Hepatocyte (in vitro differentiated cells): ENCODE measurements around the gene IP6K1. TPM values are rescaled to one million over a fixed set of nuclear protein-coding genes. Genes with fewer than 3 reads are reported as not detected.

Experiments used
- DNase-seq: peaks from one replicate; pipeline ENCODE4 v3.0.0-alpha.2; 2016; ENCODE audit warnings: low spot score
- H2AFZ ChIP-seq: fragments of 200-600 bp; sonication (generic); 2 replicates; pipeline ENCODE4 v1.6.0; 2016; ENCODE audit warnings: antibody characterized with exemption, mild to moderate bottlenecking
- H3K27ac ChIP-seq: fragments of 200-600 bp; sonication (generic); 2 replicates; pipeline ENCODE4 v1.5.1; 2016; ENCODE audit warnings: mild to moderate bottlenecking
- H3K27me3 ChIP-seq: fragments of 200-600 bp; sonication (generic); 2 replicates; pipeline ENCODE4 v1.6.1; 2016
- H3K36me3 ChIP-seq: fragments of 200-600 bp; sonication (generic); replicated peaks from 2 replicates; pipeline ENCODE4 v1.5.1; 2016; ENCODE audit warnings: low read depth; ENCODE audit not compliant: insufficient read depth
- H3K4me1 ChIP-seq: fragments of 200-600 bp; sonication (generic); 2 replicates; pipeline ENCODE4 v1.5.1; 2016; ENCODE audit warnings: mild to moderate bottlenecking, moderate library complexity; ENCODE audit not compliant: insufficient read depth
- H3K4me2 ChIP-seq: fragments of 200-600 bp; sonication (generic); 2 replicates; pipeline ENCODE4 v1.6.0; 2016
- H3K4me3 ChIP-seq: fragments of 200-600 bp; sonication (generic); 2 replicates; pipeline ENCODE4 v1.5.1; 2016; ENCODE audit warnings: mild to moderate bottlenecking
- H3K79me2 ChIP-seq: fragments of 200-600 bp; sonication (generic); 2 replicates; pipeline ENCODE4 v1.6.0; 2017; ENCODE audit warnings: mild to moderate bottlenecking
- H3K9me2 ChIP-seq: fragments of 200-600 bp; sonication (generic); replicated peaks from 2 replicates; pipeline ENCODE4 v1.6.0; 2017; ENCODE audit warnings: mild to moderate bottlenecking; ENCODE audit not compliant: insufficient read depth
- H3K9me3 ChIP-seq: fragments of 200-600 bp; sonication (generic); 2 replicates; pipeline ENCODE4 v1.5.1; 2016; ENCODE audit warnings: low read depth, mild to moderate bottlenecking
- H4K20me1 ChIP-seq: fragments of 200-600 bp; sonication (generic); 2 replicates; pipeline ENCODE4 v1.6.0; 2016; ENCODE audit warnings: mild to moderate bottlenecking; ENCODE audit not compliant: insufficient read depth, poor library complexity, severe bottlenecking
- CTCF ChIP-seq: fragments of 200-600 bp; sonication (generic); IDR thresholded peaks from 2 replicates; pipeline ENCODE4 v1.5.1; 2016; ENCODE audit warnings: antibody characterized with exemption, mild to moderate bottlenecking; ENCODE audit not compliant: poor library complexity
- EZH2 ChIP-seq: fragments of 200-600 bp; sonication (generic); IDR thresholded peaks from 2 replicates; pipeline ENCODE4 v1.6.1; 2016; ENCODE audit warnings: antibody characterized with exemption, mild to moderate bottlenecking, borderline replicate concordance
- EZH2phosphoT487 ChIP-seq: fragments of 200-600 bp; sonication (generic); IDR thresholded peaks from one replicate; pipeline ENCODE4 v1.6.1; 2018; ENCODE audit warnings: antibody characterized with exemption, mild to moderate bottlenecking, low read depth, moderate library complexity; ENCODE audit not compliant: unreplicated experiment, severe bottlenecking
- WGBS: methylation state at CpG from one replicate; pipeline ENCODE4 v1.1.6; 2016; ENCODE audit warnings: low lambda C conversion rate; ENCODE audit errors: missing lambda C conversion rate; 5-methylcytosine and 5-hydroxymethylcytosine counted together
- polyA plus RNA-seq: library from polyadenylated mRNA; unstranded; fragments of >200 nt; fragmentation: Nextera tagmentation; extraction: Ambion mirVana; gene quantifications from 2 replicates; pipeline ENCODE4 v1.2.1, GENCODE V29; 2016
- total RNA-seq: library from RNA; depleted of rRNA; stranded (reverse); fragments of >200 nt; gene quantifications from 2 replicates; pipeline ENCODE4 v1.2.3, GENCODE V29; 2014

The IP6K1 gene
- total and polyA plus RNA-seq, 2 experiments from 2014 or later: 21.6 to 32.6 TPM

GRCh38 chr3:49788056-49788455, 1.7 kb upstream of the IP6K1 start:
- Histone ChIP-seq H3K9me2 (no peaks in the 10 kb centered on the region), H3K4me3 (no peak overlapping the region), H3K36me3 (no peaks in the 10 kb centered on the region), H3K27ac (no peak overlapping the region), H4K20me1 (no peaks in the 10 kb centered on the region), H3K4me1 (peaks cover 8% of the 10 kb centered on the region), H3K27me3 (no peaks in the 10 kb centered on the region), H3K9me3 (no peaks in the 10 kb centered on the region), H2AFZ (no peak overlapping the region), H3K79me2 (peaks cover 31% of the 10 kb centered on the region), H3K4me2 (no peak overlapping the region)
- 95% methylated on average over 2 of the region's 2 CpGs for WGBS
- no peak for TF ChIP-seq EZH2phosphoT487
- no peak for TF ChIP-seq EZH2
- TF ChIP-seq CTCF: no peak
- no peak for DNase-seq

- H3K4me2 ChIP-seq: no peak overlapping the region
- H2AFZ ChIP-seq: no peak overlapping the region
- no peaks in the 10 kb centered on the region for H3K9me2 ChIP-seq
- H4K20me1 ChIP-seq: no peaks in the 10 kb centered on the region
- no peak overlapping the region for H3K27ac ChIP-seq
- peaks cover 37% of the 10 kb centered on the region for H3K79me2 ChIP-seq
- H3K27me3 ChIP-seq: no peaks in the 10 kb centered on the region
- peaks cover 8% of the 10 kb centered on the region for H3K4me1 ChIP-seq
- H3K4me3 ChIP-seq: no peak overlapping the region
- TF ChIP-seq EZH2phosphoT487 (no peak), EZH2 (no peak), CTCF (no peak)
- no peaks in the 10 kb centered on the region for H3K36me3 ChIP-seq
- no peaks in the 10 kb centered on the region for H3K9me3 ChIP-seq
- 96% methylated on average over 5 of the region's 5 CpGs for WGBS
- DNase-seq: no peak
Measured at GRCh38 chr3:49787536-49787935, 1.2 kb upstream of the IP6K1 start.

- peak overlapping the region; percentile 80 for H2AFZ ChIP-seq
- 90% methylated on average over 3 of the region's 3 CpGs for WGBS
Measured at GRCh38 chr3:49787182-49787464, 781 bp upstream of the IP6K1 start.

More at GRCh38 chr3:49787182-49787464, 781 bp upstream of the IP6K1 start:
- Histone ChIP-seq H3K27me3 (no peaks in the 10 kb centered on the region), H3K4me2 (peak overlapping the region; percentile 74), H3K27ac (peak overlapping the region; percentile 88), H3K79me2 (peaks cover 41% of the 10 kb centered on the region), H3K36me3 (no peaks in the 10 kb centered on the region), H4K20me1 (no peaks in the 10 kb centered on the region), H3K4me3 (no peak overlapping the region), H3K9me3 (no peaks in the 10 kb centered on the region), H3K4me1 (peaks cover 8% of the 10 kb centered on the region), H3K9me2 (no peaks in the 10 kb centered on the region)
- no peak for DNase-seq
- TF ChIP-seq CTCF (no peak), EZH2phosphoT487 (no peak), EZH2 (no peak)
